Transverse colon (tissue), 4 donors: ENCODE data around the gene LAMC2. TPM values are rescaled to one million over a fixed set of nuclear protein-coding genes. Genes with fewer than 3 reads are reported as not detected.
A peak's percentile ranks its signal among the peaks of the same experiment; 100 is the strongest.

Experiments
- DNase-seq: peaks from one replicate; pipeline ENCODE4 v3.0.0-alpha.2; 2019
- H3K27ac ChIP-seq, 4 donors: fragments of 200-600 bp; sonication (generic); 2 replicates each; pipeline ENCODE4 v1.5.1; 2016 to 2018; ENCODE audit warnings: inconsistent platforms in 4 of 4
- H3K27me3 ChIP-seq: fragments of 200-600 bp; sonication (generic); 2 replicates; pipeline ENCODE4 v1.5.1; 2017; ENCODE audit warnings: inconsistent platforms
- H3K36me3 ChIP-seq, 4 donors: fragments of 200-600 bp; sonication (generic); 2 replicates each; pipeline ENCODE4 v1.5.1; 2017 to 2019; ENCODE audit warnings: inconsistent platforms in 4 of 4
- H3K4me1 ChIP-seq, 4 donors: fragments of 200-600 bp; sonication (generic); 2 replicates each; pipeline ENCODE4 v1.5.1; 2017 to 2020; ENCODE audit warnings: inconsistent platforms in 4 of 4
- H3K4me3 ChIP-seq, 4 donors: fragments of 200-600 bp; sonication (generic); 1 replicate in 1 of 4; 2 replicates in 3 of 4; pipeline versions ENCODE4 v1.5.1 to v1.6.1; 2017 to 2019; ENCODE audit warnings: inconsistent platforms in 4 of 4
- H3K9me3 ChIP-seq, 2 donors: fragments of 200-600 bp; sonication (generic); 2 replicates each; pipeline ENCODE4 v1.5.1; 2017 to 2019; ENCODE audit warnings: inconsistent platforms in 2 of 2
- CTCF ChIP-seq, 5 experiments: fragments of 200-600 bp in 3 of 5; fragments of 450-650 bp in 2 of 5; sonication (generic) in 3 of 5; IDR thresholded peaks; 1 replicate in 2 of 5; 2 replicates in 3 of 5; pipeline ENCODE4 v1.5.1; 2016 to 2017; ENCODE audit warnings: antibody characterized with exemption in 5 of 5, inconsistent platforms in 3 of 5, mild to moderate bottlenecking in 2 of 5, moderate library complexity in 1 of 5
- EP300 ChIP-seq: sonication (generic); formaldehyde crosslinking; IDR thresholded peaks from one replicate; pipeline ENCODE4 v1.6.1; 2017; ENCODE audit warnings: antibody characterized with exemption, low read depth
- POLR2A ChIP-seq: fragments of 450-650 bp; IDR thresholded peaks from one replicate; pipeline ENCODE4 v1.6.1; 2016; ENCODE audit warnings: antibody characterized with exemption, mild to moderate bottlenecking, moderate library complexity
- POLR2AphosphoS5 ChIP-seq, 3 donors: sonication (generic); formaldehyde crosslinking; IDR thresholded peaks; one replicate each; pipeline ENCODE4 v1.6.1; 2016; ENCODE audit warnings: antibody characterized with exemption in 3 of 3
- WGBS, 2 donors: methylation state at CpG; one replicate each; pipeline ENCODE4 v1.1.5; 2018; ENCODE audit warnings: low coverage in 1 of 2; 5-methylcytosine and 5-hydroxymethylcytosine counted together
- in situ Hi-C, 4 donors: fragments of 200-750 bp; cut with MboI; loops; one replicate each; pipeline versions ENCODE4 v1.15.0 to v1.15.1; 2017; ENCODE audit warnings: low sequenced_read_pairs in 3 of 4, low pct_ligation_motif_present in 1 of 4, low pct_unique_long_range_greater_than_20kb in 1 of 4
- intact Hi-C: fragments of 100-400 bp; cut with DNase I; formaldehyde crosslinking; loops from one replicate; pipeline ENCODE4 v1.15.1; 2023; ENCODE audit warnings: low total_unique reads
- total RNA-seq, 4 donors: library from RNA; depleted of rRNA; stranded (reverse); fragments of >200 nt; gene quantifications; one replicate each; pipeline ENCODE4 v1.1.0, GENCODE V29; 2016

The LAMC2 gene
- total RNA-seq, 4 donors from 2014 or later = 9.7 to 25.9 (median 16.1) TPM

- no peaks in the 10 kb centered on the region for H3K4me1 ChIP-seq
- TF ChIP-seq CTCF (IDR thresholded peaks at IDR 0.05) = no peak
- no peak for TF ChIP-seq EP300
- TF ChIP-seq POLR2A = no peak
- no peak for TF ChIP-seq POLR2AphosphoS5 (IDR thresholded peaks at IDR 0.05)
- WGBS, 2 donors = 48 to 72% methylated on average over 3 of the region's 3 CpGs
- no peaks in the 10 kb centered on the region for H3K27me3 ChIP-seq
- peak overlapping the region in 3 of 4 donors; percentile 27 to 43 (median 40) for H3K27ac ChIP-seq
- no peak overlapping the region for H3K4me3 ChIP-seq
- DNase-seq = no peak
- no peaks in the 10 kb centered on the region for H3K36me3 ChIP-seq
- H3K9me3 ChIP-seq = no peaks in the 10 kb centered on the region
- intact Hi-C loops = no loop called here
- in situ Hi-C loops = loop anchor here in 3 of 4 donors (25.0 kb wide), 1 partner anchor 279 kb away; the partner anchor contains the start of gene SHCBP1L (in 3 of the 3)
Measured at GRCh38 chr1:183241471-183241870, 55.4 kb downstream of the LAMC2 start.

GRCh38 chr1:183242556-183242955, 56.5 kb downstream of the LAMC2 start:
- 45 to 69% methylated on average over 3 of the region's 3 CpGs for WGBS, 2 donors
- Histone ChIP-seq H3K36me3 (no peaks in the 10 kb centered on the region), H3K4me1 (no peaks in the 10 kb centered on the region), H3K27me3 (no peaks in the 10 kb centered on the region), H3K4me3 (no peak overlapping the region), H3K27ac (peak overlapping the region; percentile 31 to 43 (median 38)), H3K9me3 (no peaks in the 10 kb centered on the region)
- in situ Hi-C loops (loop anchor here in 3 of 4 donors (25.0 kb wide), 1 partner anchor 280 kb away; the partner anchor contains the start of gene SHCBP1L (in 3 of the 3)), intact Hi-C loops (no loop called here)
- DNase-seq = no peak
- TF ChIP-seq EP300 (no peak), POLR2A (no peak), CTCF (IDR thresholded peaks at IDR 0.05) (no peak), POLR2AphosphoS5 (IDR thresholded peaks at IDR 0.05) (no peak)

- intact Hi-C loops = no loop called here
- H3K36me3 ChIP-seq = no peaks in the 10 kb centered on the region
- in situ Hi-C loops = loop anchor here in 3 of 4 donors (25.0 kb wide), 1 partner anchor 281 kb away; the partner anchor contains the start of gene SHCBP1L (in 3 of the 3)
- DNase-seq = peak; percentile 13
- no peaks in the 10 kb centered on the region for H3K9me3 ChIP-seq
- H3K27me3 ChIP-seq = no peaks in the 10 kb centered on the region
- TF ChIP-seq POLR2A = no peak
- peak in 2 of 3 donors; percentile 8 to 46 for TF ChIP-seq POLR2AphosphoS5 (IDR thresholded peaks at IDR 0.05)
- no peak for TF ChIP-seq CTCF (IDR thresholded peaks at IDR 0.05)
- no peak for TF ChIP-seq EP300
- no peak overlapping the region for H3K4me3 ChIP-seq
- H3K4me1 ChIP-seq = no peaks in the 10 kb centered on the region
- WGBS, 2 donors = 50 to 80% methylated on average over 1 to 5 of the region's 5 CpGs
- H3K27ac ChIP-seq = peak overlapping the region; percentile 32 to 68 (median 40)
Measured at GRCh38 chr1:183243161-183244050, 57.3 kb downstream of the LAMC2 start.

GRCh38 chr1:183244466-183244865, 58.4 kb downstream of the LAMC2 start:
- Histone ChIP-seq H3K27ac (peak overlapping the region; percentile 32 to 68 (median 39)), H3K27me3 (no peaks in the 10 kb centered on the region), H3K4me3 (no peak overlapping the region), H3K9me3 (no peaks in the 10 kb centered on the region), H3K4me1 (no peaks in the 10 kb centered on the region), H3K36me3 (no peaks in the 10 kb centered on the region)
- 73% methylated on average over 1 of the region's 1 CpG; no CpG with 5 or more reads in 1 of the 2 donors for WGBS, 2 donors
- peak; percentile 68 for DNase-seq
- no peak for TF ChIP-seq EP300
- peak; percentile 46 to 87 (median 73) for TF ChIP-seq POLR2AphosphoS5 (IDR thresholded peaks at IDR 0.05)
- in situ Hi-C loops (loop anchor here in 3 of 4 donors (25.0 kb wide), 1 partner anchor 282 kb away; the partner anchor contains the start of gene SHCBP1L (in 3 of the 3)), intact Hi-C loops (no loop called here)
